Mucosa of descending colon (tissue), 3 donors: ENCODE data around the gene SEPHS2. TPM values are rescaled to one million over a fixed set of nuclear protein-coding genes. Genes with fewer than 3 reads are reported as not detected.

Source experiments
- ATAC-seq: fragments of 200-7000 bp; cut with Tn5 transposase; one replicate; pipeline ENCODE4 v1.9.1; 2020; ENCODE audit warnings: mild to moderate bottlenecking, moderate library complexity
- DNase-seq, 3 donors: peaks; one replicate each; pipeline ENCODE4 v3.0.0-alpha.2; 2020
- H3K36me3 ChIP-seq: fragments of 200-600 bp; one replicate; pipeline ENCODE4 v1.8.0; 2021; ENCODE audit warnings: low read depth, mild to moderate bottlenecking
- H3K4me1 ChIP-seq: fragments of 200-600 bp; one replicate; pipeline ENCODE4 v1.8.0; 2021; ENCODE audit warnings: low read depth, mild to moderate bottlenecking
- H3K4me3 ChIP-seq: fragments of 200-600 bp; one replicate; pipeline ENCODE4 v1.8.0; 2021; ENCODE audit warnings: mild to moderate bottlenecking
- H3K9me3 ChIP-seq: fragments of 200-600 bp; one replicate; pipeline ENCODE4 v1.8.0; 2021; ENCODE audit warnings: mild to moderate bottlenecking
- CTCF ChIP-seq: fragments of 200-600 bp; IDR thresholded peaks from one replicate; pipeline ENCODE4 v1.8.0; 2022; ENCODE audit warnings: antibody characterized with exemption, mild to moderate bottlenecking
- intact Hi-C, 2 donors: fragments of 100-400 bp; cut with DNase I in 1 of 2; cut with micrococcal nuclease in 1 of 2; formaldehyde crosslinking; loops; one replicate each; pipeline versions ENCODE4 v1.11.0 to v1.11.1; 2022; cut with DNase I, micrococcal nuclease
- total RNA-seq, 3 donors: library from RNA; stranded (reverse); fragmentation: NEBNext Ultra II Directional in 2 of 3; extraction: Animal tissue kit (Norgen Biotek cat#: 25700) in 2 of 3; gene quantifications; one replicate each; pipeline versions ENCODE4 v1.2.1 to v1.2.4, GENCODE V29; 2021 to 2023
- donor health status: DM: no; HTN: no; CAD: no; lungs with moderate emphysema.
- donor health status: DM: no; HTN: no; CAD: no.
- donor health status: DM: no; HTN: yes; CAD: no.

SEPHS2 gene
- total RNA-seq, 3 donors from 2014 or later: 107 to 185 (median 142) TPM

DNA sequence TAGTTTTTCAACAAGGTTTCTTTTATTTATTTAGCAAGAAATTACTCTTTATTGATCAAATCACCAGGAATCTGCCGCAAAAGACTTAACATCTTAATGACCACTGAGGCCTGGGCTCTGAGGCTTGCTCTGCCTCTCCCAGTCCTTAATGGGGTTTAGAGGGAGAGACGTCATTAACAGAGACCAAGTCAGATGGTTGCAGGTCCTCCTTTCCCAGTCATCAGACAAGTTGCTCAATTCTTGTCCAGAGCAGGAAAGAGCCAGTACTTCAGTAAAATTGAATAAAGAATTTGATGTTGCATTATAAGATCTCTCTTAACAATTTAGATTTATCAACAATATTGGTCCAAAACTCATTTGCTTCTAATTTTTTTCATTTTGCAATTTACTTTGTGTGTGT is 2.0 kb downstream of the SEPHS2 start:
- intact Hi-C loops: no loop called here
- Histone ChIP-seq H3K4me1 (peaks cover 29% of the 10 kb centered on the region), H3K4me3 (no peak overlapping the region), H3K9me3 (no peaks in the 10 kb centered on the region), H3K36me3 (no peaks in the 10 kb centered on the region)
- no peak for TF ChIP-seq CTCF
- ATAC-seq (no peak), DNase-seq (no peak)

GRCh38 chr16:30439720-30440348 is 5.8 kb downstream of the SEPHS2 start:
- intact Hi-C loops: no loop called here
- ATAC-seq: peak; percentile 35
- no peak overlapping the region for H3K4me3 ChIP-seq
- H3K9me3 ChIP-seq: no peaks in the 10 kb centered on the region
- no peaks in the 10 kb centered on the region for H3K36me3 ChIP-seq
- TF ChIP-seq CTCF: no peak
- DNase-seq: no peak
- peaks cover 17% of the 10 kb centered on the region for H3K4me1 ChIP-seq

DNA sequence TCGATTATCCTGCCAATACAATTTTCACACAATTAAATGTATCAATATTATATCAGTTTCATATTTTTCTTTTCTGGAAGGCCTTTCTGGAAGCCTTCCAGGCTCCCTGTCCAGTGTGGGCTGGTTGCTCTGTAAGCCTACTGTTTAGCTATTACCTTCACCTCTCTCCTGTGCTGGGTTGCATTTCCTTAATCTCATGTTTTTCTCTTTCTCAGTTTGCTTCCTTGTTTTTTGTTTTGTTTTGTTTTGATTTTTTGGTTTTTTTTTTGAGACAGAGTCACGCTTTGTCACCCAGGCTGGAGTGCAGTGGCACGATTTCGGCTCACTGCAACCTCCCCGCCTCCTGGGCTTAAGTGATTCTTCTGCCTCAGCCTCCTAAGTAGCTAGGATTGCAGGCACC is 6.8 kb downstream of the SEPHS2 start:
- Histone ChIP-seq H3K9me3 (no peaks in the 10 kb centered on the region), H3K4me3 (no peak overlapping the region), H3K4me1 (peaks cover 8% of the 10 kb centered on the region), H3K36me3 (no peaks in the 10 kb centered on the region)
- intact Hi-C loops: no loop called here
- TF ChIP-seq CTCF: no peak
- DNase-seq: no peak
- no peak for ATAC-seq

GRCh38 chr16:30437511-30438046 is 8.1 kb downstream of the SEPHS2 start:
- Histone ChIP-seq H3K4me3 (no peak overlapping the region), H3K9me3 (no peaks in the 10 kb centered on the region), H3K36me3 (no peaks in the 10 kb centered on the region), H3K4me1 (no peaks in the 10 kb centered on the region)
- ATAC-seq (peak; percentile 77), DNase-seq (no peak)
- no peak for TF ChIP-seq CTCF
- intact Hi-C loops: no loop called here

- H3K9me3 ChIP-seq: no peaks in the 10 kb centered on the region
- no peaks in the 10 kb centered on the region for H3K36me3 ChIP-seq
- ATAC-seq (no peak), DNase-seq (no peak)
- intact Hi-C loops: no loop called here
- H3K4me3 ChIP-seq: no peak overlapping the region
- TF ChIP-seq CTCF: no peak
- peaks cover 7% of the 10 kb centered on the region for H3K4me1 ChIP-seq
These were observed 10.8 kb downstream of the SEPHS2 start for GRCh38 chr16:30434852-30435251.
